Measurements from ENCODE around the gene HIVEP3.

DNA sequence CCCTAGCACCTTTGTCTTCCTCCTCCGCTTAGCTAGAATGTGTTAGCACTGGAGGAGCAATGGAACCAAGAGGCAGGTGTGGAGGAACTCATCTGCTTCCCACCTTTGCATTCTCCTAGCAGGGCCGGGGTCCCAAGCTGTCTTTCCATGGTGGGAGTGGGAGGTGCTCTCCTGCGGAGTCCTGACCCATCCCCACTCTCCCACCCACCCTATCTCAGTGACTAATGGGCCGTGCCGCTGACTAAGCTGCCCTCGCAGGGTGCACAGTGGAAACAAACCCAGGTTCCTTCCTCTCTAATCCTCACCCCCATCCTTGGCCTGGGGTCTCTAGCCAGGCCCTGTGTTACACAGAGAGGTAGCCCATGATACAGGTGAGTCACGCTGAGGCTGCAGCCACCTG is 177.5 kb downstream of the HIVEP3 start:
- TF ChIP-seq MXI1 (IDR thresholded peaks at IDR 0.05; ENCODE audit: low read depth, low read length) (no peak), CTCF (IDR thresholded peaks at IDR 0.05) (no peak), TAF1 (IDR thresholded peaks at IDR 0.05; ENCODE audit: borderline replicate concordance, low read depth, low read length) (no peak), MAX (IDR thresholded peaks at IDR 0.05; ENCODE audit: low read depth) (no peak), TCF12 (IDR thresholded peaks at IDR 0.05) (no peak)
